ENCODE data around the gene GRAMD4.
A peak's percentile ranks its signal among the peaks of the same experiment; 100 is the strongest.

Gene GRAMD4

GRCh38 chr22:46587492-46588278 is 32.5 kb upstream of the GRAMD4 start:
- Histone ChIP-seq H3K27ac (ENCODE audit: low read depth, low read length) (peak overlapping the region; percentile 93), H3K4me1 (ENCODE audit: control insufficient read depth, low read length) (peaks cover 82% of the 10 kb centered on the region), H3K9me2 (replicated peaks; ENCODE audit: control insufficient read depth, low read length) (no peaks in the 10 kb centered on the region), H3K9me3 (ENCODE audit: control insufficient read depth, insufficient read depth, low read length) (no peaks in the 10 kb centered on the region), H3K36me3 (ENCODE audit: control insufficient read depth, low read length) (no peaks in the 10 kb centered on the region), H3K79me2 (ENCODE audit: control insufficient read depth, low read length) (peaks cover 52% of the 10 kb centered on the region), H3K4me3 (ENCODE audit: low read length) (peak overlapping the region; percentile 84), H3K4me2 (ENCODE audit: low read length) (peak overlapping the region; percentile 100), H4K20me1 (ENCODE audit: control insufficient read depth, insufficient read depth, low read depth, low read length) (no peaks in the 10 kb centered on the region), H3F3A (ENCODE audit: control insufficient read depth, insufficient read depth) (peaks cover 10% of the 10 kb centered on the region), H3K27me3 (ENCODE audit: control insufficient read depth, low read length) (no peaks in the 10 kb centered on the region)
- TF ChIP-seq CTCF (IDR thresholded peaks at IDR 0.05; ENCODE audit: low read depth, low read length, poor library complexity, severe bottlenecking) (no peak), EZH2phosphoT487 (IDR thresholded peaks at IDR 0.05; ENCODE audit: borderline replicate concordance, low read length) (no peak)

- TF ChIP-seq CTCF (IDR thresholded peaks at IDR 0.05; ENCODE audit: low read depth, low read length, poor library complexity, severe bottlenecking) (no peak), EZH2phosphoT487 (IDR thresholded peaks at IDR 0.05; ENCODE audit: borderline replicate concordance, low read length) (no peak)
- Histone ChIP-seq H3K4me1 (ENCODE audit: control insufficient read depth, low read length) (peaks cover 82% of the 10 kb centered on the region), H3K27ac (ENCODE audit: low read depth, low read length) (peak overlapping the region; percentile 93), H3K79me2 (ENCODE audit: control insufficient read depth, low read length) (peaks cover 49% of the 10 kb centered on the region), H3K9me2 (replicated peaks; ENCODE audit: control insufficient read depth, low read length) (no peaks in the 10 kb centered on the region), H3K36me3 (ENCODE audit: control insufficient read depth, low read length) (no peaks in the 10 kb centered on the region; the same call in 1 of the 2 replicates), H3K9me3 (ENCODE audit: control insufficient read depth, insufficient read depth, low read length) (no peaks in the 10 kb centered on the region), H4K20me1 (ENCODE audit: control insufficient read depth, insufficient read depth, low read depth, low read length) (no peaks in the 10 kb centered on the region), H3F3A (ENCODE audit: control insufficient read depth, insufficient read depth) (peaks cover 12% of the 10 kb centered on the region), H3K4me3 (ENCODE audit: low read length) (peak overlapping the region; percentile 84), H3K27me3 (ENCODE audit: control insufficient read depth, low read length) (no peaks in the 10 kb centered on the region), H3K4me2 (ENCODE audit: low read length) (peak overlapping the region; percentile 100)
These were observed 31.7 kb upstream of the GRAMD4 start for GRCh38 chr22:46588279-46589140.

- no peak for TF ChIP-seq EZH2phosphoT487 (IDR thresholded peaks at IDR 0.05; ENCODE audit: borderline replicate concordance, low read length)
- no peak for TF ChIP-seq CTCF (IDR thresholded peaks at IDR 0.05; ENCODE audit: low read depth, low read length, poor library complexity, severe bottlenecking)
- peaks cover 83% of the 10 kb centered on the region for H3K4me1 ChIP-seq (ENCODE audit: control insufficient read depth, low read length)
- H3K27me3 ChIP-seq (ENCODE audit: control insufficient read depth, low read length), result no peaks in the 10 kb centered on the region
- H3K79me2 ChIP-seq (ENCODE audit: control insufficient read depth, low read length), result peaks cover 42% of the 10 kb centered on the region
- H4K20me1 ChIP-seq (ENCODE audit: control insufficient read depth, insufficient read depth, low read depth, low read length), result no peaks in the 10 kb centered on the region
- peak overlapping the region; percentile 84 for H3K4me3 ChIP-seq (ENCODE audit: low read length)
- H3K36me3 ChIP-seq (ENCODE audit: control insufficient read depth, low read length), result no peaks in the 10 kb centered on the region; the same call in 1 of the 2 replicates
- H3F3A ChIP-seq (ENCODE audit: control insufficient read depth, insufficient read depth), result peaks cover 10% of the 10 kb centered on the region
- peak overlapping the region; percentile 100 for H3K4me2 ChIP-seq (ENCODE audit: low read length)
- no peaks in the 10 kb centered on the region for H3K9me2 ChIP-seq (replicated peaks; ENCODE audit: control insufficient read depth, low read length)
- H3K9me3 ChIP-seq (ENCODE audit: control insufficient read depth, insufficient read depth, low read length), result no peaks in the 10 kb centered on the region
- H3K27ac ChIP-seq (ENCODE audit: low read depth, low read length), result peak overlapping the region; percentile 93
These were observed 30.9 kb upstream of the GRAMD4 start for GRCh38 chr22:46589141-46589748.
